Right lobe of liver (tissue), 4 donors: Measurements from ENCODE around the gene DICER1.

Experiments
- CTCF ChIP-seq, 4 donors: fragments of 200-600 bp in 3 of 4; fragments of 450-650 bp in 1 of 4; IDR thresholded peaks; one replicate each; pipeline versions ENCODE4 v1.5.1 to v1.8.0; 2016 to 2022; ENCODE audit warnings: antibody characterized with exemption in 4 of 4, mild to moderate bottlenecking in 2 of 4
- POLR2A ChIP-seq: fragments of 450-650 bp; IDR thresholded peaks from one replicate; pipeline ENCODE4 v1.6.1; 2017; ENCODE audit warnings: antibody characterized with exemption, mild to moderate bottlenecking
- donor health status: DM: no; HTN: no; CAD: no.
- donor health status: DM: no; HTN: no; CAD: no.
- donor health status: DM: no; HTN: yes; CAD: no.

- TF ChIP-seq CTCF (IDR thresholded peaks at IDR 0.05), result no peak
- no peak for TF ChIP-seq POLR2A
Observed at GRCh38 chr14:95150910-95151309, 6.4 kb downstream of the DICER1 start.
